ENCODE results near the gene IKZF1.

GRCh38 chr7:50404392-50404791, 99.9 kb downstream of the IKZF1 start:
- TF ChIP-seq HOXA7 (CRISPR knock-in tag; IDR thresholded peaks at IDR 0.05) (no peak), CEBPB (IDR thresholded peaks at IDR 0.05) (no peak), RAD21 (conservative IDR thresholded peaks at IDR 0.05 in 1 of 2, IDR thresholded peaks at IDR 0.05 in 1 of 2) (no peak), ESRRA (IDR thresholded peaks at IDR 0.05; ENCODE audit: borderline replicate concordance, low read length) (no peak), EP300 (IDR thresholded peaks at IDR 0.05) (no peak), POLR2A (IDR thresholded peaks at IDR 0.05; ENCODE audit: low read length) (no peak), KDM1A (IDR thresholded peaks at IDR 0.05; ENCODE audit: low read depth) (no peak), CHD4 (IDR thresholded peaks at IDR 0.05; ENCODE audit: borderline replicate concordance) (no peak), PHF8 (IDR thresholded peaks at IDR 0.05; ENCODE audit: borderline replicate concordance, low read depth) (no peak)
- TF ChIP-seq, protein P1, sequence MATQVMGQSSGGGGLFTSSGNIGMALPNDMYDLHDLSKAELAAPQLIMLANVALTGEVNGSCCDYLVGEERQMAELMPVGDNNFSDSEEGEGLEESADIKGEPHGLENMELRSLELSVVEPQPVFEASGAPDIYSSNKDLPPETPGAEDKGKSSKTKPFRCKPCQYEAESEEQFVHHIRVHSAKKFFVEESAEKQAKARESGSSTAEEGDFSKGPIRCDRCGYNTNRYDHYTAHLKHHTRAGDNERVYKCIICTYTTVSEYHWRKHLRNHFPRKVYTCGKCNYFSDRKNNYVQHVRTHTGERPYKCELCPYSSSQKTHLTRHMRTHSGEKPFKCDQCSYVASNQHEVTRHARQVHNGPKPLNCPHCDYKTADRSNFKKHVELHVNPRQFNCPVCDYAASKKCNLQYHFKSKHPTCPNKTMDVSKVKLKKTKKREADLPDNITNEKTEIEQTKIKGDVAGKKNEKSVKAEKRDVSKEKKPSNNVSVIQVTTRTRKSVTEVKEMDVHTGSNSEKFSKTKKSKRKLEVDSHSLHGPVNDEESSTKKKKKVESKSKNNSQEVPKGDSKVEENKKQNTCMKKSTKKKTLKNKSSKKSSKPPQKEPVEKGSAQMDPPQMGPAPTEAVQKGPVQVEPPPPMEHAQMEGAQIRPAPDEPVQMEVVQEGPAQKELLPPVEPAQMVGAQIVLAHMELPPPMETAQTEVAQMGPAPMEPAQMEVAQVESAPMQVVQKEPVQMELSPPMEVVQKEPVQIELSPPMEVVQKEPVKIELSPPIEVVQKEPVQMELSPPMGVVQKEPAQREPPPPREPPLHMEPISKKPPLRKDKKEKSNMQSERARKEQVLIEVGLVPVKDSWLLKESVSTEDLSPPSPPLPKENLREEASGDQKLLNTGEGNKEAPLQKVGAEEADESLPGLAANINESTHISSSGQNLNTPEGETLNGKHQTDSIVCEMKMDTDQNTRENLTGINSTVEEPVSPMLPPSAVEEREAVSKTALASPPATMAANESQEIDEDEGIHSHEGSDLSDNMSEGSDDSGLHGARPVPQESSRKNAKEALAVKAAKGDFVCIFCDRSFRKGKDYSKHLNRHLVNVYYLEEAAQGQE (IDR thresholded peaks at IDR 0.05) = no peak
- TF ChIP-seq, protein P2, sequence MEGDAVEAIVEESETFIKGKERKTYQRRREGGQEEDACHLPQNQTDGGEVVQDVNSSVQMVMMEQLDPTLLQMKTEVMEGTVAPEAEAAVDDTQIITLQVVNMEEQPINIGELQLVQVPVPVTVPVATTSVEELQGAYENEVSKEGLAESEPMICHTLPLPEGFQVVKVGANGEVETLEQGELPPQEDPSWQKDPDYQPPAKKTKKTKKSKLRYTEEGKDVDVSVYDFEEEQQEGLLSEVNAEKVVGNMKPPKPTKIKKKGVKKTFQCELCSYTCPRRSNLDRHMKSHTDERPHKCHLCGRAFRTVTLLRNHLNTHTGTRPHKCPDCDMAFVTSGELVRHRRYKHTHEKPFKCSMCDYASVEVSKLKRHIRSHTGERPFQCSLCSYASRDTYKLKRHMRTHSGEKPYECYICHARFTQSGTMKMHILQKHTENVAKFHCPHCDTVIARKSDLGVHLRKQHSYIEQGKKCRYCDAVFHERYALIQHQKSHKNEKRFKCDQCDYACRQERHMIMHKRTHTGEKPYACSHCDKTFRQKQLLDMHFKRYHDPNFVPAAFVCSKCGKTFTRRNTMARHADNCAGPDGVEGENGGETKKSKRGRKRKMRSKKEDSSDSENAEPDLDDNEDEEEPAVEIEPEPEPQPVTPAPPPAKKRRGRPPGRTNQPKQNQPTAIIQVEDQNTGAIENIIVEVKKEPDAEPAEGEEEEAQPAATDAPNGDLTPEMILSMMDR (IDR thresholded peaks at IDR 0.05) = no peak
